GM18519 (cell line): Measurements from ENCODE around the gene FAM170B.

ENCODE experiments used
- ATAC-seq: cut with Tn5 transposase; IDR thresholded peaks from one replicate; pipeline ENCODE4 v1.9.1; 2021; ENCODE audit warnings: mild to moderate bottlenecking, moderate library complexity; ENCODE audit not compliant: unreplicated experiment, low FRiP score

The FAM170B gene

DNA sequence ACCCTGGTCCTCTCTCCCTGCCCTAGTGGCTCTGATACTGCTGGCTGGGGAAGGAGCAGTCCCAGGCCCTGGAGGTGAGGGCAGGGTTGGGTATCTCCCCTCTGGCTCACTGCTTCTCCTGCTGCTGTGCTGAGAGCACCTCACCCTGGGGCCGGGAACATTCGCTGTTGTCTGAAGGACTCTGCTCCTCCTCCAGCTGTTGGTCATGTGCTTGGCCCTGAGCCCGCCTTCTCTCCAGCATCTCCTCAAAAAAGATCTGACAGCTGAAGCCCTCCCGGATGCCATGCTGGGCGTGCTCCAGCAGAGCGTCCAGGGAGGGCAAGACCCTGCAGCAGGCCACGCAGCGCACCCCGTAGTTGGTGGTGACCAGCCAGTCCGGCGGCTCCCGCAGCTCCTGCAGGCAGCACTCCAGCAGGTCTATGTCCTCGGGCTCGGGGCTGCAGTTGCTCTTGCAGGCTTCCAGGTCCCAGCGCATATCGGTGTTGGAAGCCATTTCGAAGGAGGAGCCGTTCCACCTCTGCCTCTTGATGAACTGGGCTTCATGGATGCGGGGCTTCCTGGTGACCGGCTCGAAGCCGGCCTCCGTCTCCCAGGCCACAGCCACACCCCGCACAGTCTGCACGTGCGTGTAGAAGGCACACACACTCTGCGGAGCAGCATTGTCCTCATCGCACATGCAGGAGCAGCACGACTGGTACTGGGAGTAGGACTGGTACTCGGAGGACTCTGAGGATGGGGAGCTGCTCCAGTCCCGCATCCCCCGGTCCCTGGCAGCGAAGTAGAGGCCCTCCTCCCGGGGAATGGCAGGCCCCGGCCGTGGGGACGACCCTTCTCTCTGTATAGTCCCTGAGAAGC lies 2.1 kb downstream of the FAM170B start:
- ATAC-seq, result no peak

DNA sequence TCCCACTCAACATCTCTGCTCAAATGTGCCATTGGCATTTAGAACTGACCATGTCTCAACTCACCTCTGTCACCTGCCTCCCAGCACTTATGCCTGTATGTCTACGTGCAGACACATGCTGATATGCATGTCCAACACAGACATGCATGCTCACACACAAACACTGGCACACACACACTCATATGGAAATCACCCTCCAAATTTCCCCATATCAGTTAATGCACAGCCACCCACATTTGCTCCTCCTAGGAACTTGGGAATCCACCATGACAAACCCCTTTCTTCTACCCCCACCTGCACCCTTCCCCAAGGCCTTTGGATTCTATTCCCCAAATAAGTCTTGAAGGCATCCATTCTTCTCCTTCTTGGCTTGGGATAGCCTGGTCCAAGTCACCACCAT lies 4.4 kb downstream of the FAM170B start:
- ATAC-seq, result no peak

DNA sequence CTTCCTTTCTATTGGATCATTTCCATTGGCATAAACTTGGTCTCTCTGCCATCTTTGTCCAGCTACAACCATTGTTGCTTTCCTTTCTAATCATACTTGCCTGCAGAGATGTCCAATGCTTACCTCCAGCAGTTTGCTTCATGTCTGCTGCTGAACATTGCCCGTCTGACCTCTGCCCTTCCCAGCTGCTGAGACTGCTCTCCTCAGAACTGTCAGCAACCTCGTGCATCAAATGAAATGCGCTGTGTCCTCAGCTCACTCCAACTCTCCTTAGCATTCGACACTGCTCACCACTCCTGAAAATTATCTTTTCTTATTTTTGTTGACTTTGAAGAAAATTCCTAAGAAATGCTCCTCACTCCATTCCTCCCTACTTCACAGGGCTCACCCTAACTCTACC lies 5.0 kb downstream of the FAM170B start:
- no peak for ATAC-seq

DNA sequence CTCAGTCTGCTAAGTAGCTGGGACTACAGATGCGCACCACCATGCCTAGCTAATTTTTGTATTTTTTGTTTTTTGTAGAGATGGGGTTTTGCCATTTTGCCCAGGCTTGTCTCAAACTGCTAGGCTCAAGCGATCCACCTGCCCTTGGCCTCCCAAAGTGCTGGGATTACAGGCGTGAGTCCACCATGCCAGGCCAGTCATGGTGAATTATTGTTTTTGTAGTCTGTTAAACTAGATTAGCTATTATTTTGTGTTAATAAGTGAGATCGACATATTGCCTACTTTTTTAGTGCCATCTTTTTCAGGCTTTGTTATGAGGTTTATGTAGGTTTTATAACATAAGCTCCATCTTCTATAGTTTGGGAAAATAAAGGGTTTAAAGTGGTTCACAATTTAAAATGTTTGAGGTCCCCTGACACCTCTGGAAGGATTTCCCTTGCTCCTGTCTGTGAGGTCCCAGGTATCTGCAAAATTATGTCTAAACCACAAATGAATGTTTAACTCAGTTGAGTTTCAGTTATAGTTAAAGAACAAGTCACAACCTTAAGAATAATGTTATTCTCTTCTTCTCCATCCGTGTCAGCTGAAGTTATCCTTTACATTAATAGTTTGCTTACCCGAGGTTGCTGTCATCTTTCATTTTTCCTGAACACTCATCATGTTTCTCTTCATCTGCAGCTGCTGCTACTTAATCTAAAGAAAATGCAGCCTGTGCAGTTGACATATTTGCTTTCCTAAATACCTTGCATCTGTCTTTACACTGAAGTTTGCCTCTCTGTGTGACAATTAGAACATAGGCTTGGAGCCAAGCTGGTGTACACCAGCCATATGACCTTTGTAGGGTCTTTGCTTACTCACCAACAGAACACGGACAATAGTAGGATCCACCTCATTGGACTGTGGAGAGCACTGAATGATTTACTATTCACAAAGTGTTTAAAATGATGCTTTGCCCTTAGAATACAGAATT lies 9.6 kb downstream of the FAM170B start:
- no peak for ATAC-seq

DNA sequence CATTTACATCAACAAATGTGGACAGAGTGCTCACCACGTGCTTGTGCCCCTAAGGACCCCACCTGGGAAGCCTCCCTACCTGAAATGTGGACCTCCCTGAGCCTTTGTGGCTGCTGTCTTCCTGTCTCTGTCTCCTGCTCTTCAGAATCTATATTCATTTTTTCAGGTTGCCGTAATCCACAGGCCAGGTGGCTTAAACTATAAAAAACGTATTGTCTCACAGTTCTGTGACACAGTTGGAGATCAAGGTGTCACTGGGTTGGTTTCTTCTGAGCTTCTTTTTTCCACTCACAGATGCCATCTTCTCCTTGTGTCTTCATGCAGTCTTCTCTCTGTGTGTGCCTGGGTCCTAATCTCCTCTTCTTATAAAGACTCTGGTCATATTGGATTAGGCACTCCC lies 12.9 kb downstream of the FAM170B start:
- ATAC-seq, result no peak

DNA sequence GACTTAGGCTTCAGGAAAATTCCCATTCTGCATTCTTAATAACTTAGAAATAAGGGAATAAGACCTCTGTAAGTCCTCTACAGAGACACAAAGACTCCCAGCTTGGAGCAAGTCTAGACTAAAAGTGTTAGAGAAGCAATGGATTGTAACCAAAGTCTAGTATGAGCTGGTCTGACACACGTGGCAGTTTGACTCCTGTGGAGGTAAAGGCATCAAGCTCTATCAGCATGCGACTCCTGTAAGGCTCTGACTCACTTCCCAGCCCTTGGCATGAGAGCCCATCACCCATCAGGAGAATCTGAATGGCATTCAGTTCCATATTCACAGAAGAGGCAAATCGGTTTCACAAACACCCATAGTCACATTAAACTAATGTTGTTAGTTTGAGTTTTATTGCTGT lies 14.1 kb downstream of the FAM170B start:
- no peak for ATAC-seq

DNA sequence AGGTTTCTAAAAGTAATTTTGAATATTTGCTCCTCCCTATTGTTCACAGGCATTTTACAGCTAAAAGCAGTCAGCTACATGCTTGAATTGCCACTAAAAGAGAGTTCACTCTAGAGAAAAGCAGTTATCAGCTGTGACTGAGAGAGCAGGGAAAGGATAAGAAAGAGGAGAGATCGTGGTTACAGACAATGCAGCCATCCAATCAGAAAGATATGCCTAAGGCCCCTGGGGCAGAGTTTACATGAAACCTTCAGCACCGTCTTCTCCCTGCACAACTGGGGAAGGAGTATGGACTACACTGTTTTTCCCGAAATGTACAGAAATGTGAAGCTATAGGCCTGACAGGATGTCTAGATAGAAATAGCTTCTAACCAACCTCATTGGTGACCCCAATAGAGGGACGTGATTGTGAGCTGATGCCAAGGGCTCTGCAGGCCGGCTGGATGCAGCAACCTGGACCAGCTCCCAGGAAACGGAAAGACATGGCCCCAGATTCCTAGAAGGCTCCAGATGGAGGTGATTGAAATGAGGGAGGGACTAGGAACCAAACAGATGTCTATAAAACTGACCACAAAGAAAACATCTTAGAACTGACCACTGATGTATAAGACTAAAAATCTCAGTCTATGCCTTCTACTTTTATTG lies 15.3 kb downstream of the FAM170B start:
- ATAC-seq, result no peak

DNA sequence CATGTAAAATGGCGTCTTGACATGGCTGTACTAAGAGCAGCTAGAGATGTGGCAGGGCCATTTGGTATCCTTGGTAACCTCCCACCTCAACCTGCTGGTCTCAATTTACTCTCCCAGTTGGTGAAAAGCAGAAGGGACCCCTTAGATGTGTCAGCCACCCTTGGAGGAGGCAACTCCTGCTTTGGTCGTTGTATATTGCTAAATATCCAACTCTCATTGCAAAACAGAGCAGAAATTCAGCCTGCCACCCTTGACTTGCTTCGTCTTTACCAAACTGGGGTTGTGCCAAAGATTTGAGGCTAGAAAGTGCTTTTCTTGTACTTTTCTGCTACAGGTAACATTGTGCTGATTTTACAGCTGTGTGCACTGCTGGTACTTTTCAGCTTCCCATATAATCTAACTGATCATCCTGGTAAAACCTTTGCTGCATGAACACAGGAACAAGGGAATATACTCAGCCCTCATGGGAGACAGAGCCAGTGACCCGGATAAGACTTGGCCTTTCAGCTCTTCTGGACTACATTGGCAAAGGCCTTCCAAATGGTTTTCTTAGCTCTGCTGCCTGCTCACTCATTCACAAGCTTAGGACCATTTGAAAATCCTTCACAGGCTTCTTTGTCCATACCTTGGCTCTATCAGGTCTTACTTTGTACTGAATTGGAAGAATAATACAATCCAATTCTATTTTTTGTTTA lies 16.3 kb downstream of the FAM170B start:
- ATAC-seq, result no peak

DNA sequence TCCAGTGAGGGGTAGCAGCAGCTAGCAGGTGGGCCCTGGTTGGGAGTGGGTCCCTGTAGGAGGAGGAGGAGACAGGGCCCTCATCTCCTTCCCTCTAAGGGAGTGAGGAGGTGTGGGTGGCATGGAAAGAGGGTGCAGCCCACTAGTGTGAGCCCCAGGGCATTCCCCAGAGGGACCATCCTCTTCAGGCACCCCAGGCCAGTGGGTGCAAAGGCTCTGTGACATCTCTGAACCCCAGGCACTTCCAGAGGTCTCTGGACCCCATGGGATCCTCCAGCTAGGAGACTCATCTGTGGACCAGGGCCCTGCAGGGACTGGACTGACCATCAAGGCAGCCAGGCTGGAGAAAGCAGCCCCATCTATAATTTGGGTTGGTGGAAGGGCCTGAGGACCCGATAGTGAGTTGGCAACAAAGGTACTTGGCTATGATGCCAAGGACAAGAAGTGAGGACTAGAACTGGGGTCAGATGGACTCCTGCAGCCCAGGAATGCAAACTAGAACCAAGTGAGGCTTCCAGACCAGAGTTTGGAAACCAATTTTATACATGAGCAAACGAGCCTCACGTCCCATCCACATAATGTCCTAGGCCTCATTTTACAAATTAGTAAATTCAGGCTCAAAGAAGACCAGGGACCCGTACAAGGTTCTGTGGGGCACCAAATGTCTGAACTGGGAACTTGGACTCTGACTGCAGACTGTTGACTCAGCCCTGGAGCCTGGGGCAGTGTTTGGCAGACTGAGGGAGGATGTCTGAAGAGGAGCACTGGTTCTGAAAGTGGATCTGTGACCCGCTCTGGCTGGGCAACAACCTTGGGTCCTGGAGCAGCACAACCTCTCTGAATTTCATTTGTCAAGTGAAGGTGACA lies 17.1 kb downstream of the FAM170B start:
- ATAC-seq, result no peak

DNA sequence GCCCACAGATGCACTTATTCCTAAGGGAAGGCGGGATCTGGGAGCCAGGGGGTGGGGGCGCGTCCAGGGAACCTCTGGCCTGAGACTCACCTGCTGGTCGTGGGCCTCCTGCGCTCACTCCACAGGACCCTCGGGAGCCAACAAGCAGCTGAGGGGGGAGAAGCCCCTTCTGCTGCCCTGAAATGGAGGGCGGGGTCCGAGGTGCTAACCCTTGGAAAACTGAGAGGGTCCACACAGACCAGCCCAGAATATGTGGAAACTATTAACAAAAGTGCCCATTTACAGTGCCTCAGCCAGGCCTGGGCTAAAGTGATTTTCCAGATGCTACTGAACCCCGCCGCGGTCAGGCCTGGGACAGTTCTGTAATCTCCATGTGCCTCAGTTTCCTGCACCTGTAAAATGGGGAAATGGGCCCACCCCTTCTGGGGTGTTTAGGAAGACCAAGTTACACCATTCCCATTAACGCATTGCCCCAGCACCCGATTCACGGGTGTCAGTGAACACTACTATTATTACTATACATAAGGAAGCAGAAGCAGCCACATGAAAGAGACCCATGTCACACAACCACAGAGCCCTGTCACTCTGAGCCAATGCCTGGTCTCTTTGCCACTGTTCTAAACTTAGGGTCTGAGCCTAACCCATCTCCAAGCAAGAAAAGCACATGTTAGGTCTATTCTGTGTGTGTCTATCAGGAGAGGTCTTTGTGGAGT lies 17.9 kb downstream of the FAM170B start:
- no peak for ATAC-seq

DNA sequence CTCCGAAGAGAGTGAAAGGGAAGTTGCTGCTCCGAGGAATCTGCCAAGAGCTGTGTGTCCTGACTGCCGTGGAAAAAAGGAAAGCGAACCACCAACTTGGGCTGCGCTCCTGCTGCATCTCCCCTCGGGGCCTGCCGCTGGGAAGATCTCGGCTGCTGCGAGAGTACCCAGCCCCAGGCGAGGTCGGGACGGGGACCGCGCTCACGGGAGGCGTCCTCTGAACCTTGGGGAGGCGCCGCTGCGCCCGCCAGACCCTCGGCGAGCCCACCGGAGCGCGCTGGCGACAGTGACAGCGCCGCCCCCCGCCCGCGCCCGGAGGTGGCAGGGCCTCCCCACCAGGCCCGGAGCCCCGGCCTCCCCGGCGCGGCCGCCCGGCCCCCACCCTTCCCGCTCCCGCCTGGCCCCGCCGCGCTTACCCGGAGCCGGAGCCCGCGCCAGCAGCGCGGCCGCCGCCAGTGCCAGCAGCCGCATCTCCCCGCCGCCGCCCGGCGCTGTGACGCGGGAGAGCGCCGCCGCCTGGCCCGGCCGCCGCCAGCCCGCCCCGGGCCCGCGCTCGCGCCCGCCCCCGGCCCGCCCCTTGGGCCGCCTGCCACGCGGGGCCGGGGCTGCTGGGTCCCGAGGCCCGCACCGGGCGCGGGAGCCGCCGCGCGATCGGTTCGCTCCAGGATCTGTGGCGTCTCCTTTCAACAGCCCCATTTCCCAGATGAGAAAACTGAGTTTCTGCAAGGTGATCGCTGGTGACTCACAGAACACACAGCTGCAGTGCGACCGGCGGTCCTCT lies 18.6 kb downstream of the FAM170B start, which contains the start of gene VSTM4:
Gene VSTM4 (minus strand): TSS at position 508 of the 781 bp plus-strand sequence. CDS start 37 bp downstream, at position 471.
- no peak for ATAC-seq

DNA sequence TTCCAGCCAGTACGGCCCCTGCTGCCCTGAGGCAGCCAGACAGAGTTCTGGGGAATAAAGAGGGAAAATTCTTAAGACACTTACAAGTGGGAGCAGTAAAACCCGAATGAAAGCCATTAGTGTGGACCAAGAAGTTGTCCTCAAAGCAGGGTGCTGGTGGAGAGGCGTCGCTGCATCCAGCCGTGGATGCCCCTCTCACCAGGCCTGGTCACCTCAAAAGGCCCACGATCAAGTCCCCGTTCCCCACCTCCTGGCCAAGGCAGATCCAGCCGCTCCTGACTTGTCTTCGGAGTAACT lies 19.2 kb downstream of the FAM170B start:
- ATAC-seq, result no peak

DNA sequence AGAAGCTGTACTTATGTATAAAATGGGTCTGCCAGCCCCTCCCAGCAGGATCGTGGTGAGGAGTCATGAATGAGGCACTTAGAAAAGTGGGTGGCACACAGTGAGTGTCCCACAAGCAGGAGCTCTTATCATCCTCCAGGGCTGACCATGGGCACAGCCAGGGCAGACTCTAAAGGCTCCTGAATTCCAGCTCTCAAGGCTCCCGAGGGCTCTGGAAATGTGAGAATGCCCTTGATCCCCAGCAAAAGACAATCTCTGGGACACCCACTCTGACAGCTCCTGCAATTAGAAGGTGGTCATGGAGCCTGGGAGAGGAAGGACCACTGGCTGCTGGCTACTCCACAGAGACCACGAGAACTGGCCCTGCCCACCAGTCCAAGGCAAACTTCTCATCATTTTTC lies 20.1 kb downstream of the FAM170B start:
- no peak for ATAC-seq

DNA sequence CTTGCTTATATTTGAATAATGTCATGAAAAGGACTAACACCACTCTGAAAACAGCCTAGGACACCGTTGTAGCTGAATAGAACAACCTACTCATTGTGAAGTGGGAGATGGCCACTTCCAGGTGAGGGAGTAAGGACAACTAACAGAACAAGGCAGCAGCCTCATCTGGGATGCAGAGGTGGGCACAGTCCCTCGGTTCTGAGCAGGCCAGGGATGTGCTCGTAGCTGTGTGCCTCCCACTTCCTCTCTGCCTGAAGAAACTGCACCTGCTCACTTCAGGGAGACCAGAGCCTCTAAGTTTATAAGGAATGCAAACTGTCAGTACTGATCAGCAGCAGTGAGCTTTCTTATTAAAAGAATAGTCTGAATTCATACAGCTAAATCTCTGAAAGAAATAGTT lies 21.0 kb downstream of the FAM170B start:
- ATAC-seq, result no peak

DNA sequence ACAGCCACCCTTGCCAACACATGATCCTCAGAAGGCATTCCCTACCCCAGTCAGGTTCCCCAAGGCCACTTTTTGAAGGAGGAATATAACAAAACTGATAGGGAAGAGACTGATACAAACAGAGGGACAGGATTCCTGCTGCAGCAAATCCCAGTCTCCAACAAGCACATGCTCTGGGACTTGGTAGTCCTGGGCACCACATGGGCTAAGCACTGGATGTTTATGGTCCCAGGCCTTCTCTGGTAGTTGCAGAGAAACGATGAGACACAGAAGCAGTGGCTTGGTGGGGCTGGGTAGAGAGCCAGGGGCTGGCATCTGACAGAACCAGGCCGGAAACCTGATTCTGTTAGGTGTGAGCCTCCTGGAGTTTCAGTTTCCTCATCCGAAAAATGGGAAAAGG lies 21.7 kb downstream of the FAM170B start:
- no peak for ATAC-seq

DNA sequence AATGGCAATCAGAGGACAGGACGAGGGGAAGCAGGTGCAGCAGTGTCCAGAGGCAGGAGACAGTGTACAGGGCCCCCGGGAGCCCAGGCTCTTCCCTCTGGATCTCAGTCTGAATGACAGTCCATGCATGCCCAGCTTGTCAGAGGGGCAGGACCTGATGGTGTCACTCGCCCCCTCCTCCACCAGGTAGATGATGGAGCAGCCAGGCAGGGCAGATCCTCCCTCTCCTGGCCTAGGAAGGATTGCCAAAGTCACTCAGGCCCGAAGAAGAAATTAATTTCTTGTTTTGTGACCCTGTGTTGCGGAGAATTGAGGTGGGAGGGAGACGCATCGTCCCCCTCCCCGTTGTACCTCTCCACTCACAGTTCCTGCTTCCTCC lies 22.5 kb downstream of the FAM170B start:
- no peak for ATAC-seq

DNA sequence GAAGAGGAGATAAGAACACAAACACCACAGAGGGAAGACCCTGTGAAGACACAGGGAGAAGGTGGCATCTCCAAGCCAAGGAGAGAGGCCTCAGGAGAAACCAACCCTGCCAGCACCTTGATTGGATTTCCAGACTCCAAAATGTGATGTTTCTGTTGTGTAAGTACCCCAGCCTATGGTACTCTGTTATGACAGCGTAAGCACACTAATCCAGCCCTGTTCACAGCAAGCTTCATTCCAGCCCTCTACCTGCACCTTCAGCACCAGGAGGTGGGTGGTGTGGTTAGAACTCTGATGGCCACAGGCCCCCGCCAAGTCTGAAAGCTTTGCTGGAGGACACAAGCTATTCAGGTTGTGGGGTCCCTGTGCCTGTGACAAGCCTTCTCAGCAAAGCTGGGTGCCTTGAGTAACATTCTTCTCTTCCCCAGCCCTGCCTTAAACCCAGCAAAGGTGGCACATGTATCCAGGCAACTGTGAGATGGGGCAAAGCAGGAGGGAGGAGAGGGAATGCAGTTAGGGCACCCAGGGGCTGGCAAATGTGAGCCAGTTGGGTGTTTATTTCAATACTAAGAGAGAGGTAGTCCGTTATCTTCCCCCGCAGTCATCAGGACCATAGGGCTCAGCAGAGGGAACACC lies 23.0 kb downstream of the FAM170B start:
- no peak for ATAC-seq
